Forelimb muscle (tissue), 1 donor: ENCODE measurements around the gene HLA-DPA1. TPM values are rescaled to one million over a fixed set of nuclear protein-coding genes. Genes with fewer than 3 reads are reported as not detected.

Experiments used
- DNase-seq: peaks from one replicate; pipeline ENCODE4 v3.0.0-alpha.2; 2013; ENCODE audit warnings: low read depth
- polyA plus RNA-seq: library from polyadenylated mRNA; unstranded; fragments of 120-200 nt; gene quantifications from one replicate; pipeline ENCODE4 v1.2.1, GENCODE V29; 2013; ENCODE audit not compliant: insufficient read length

Gene HLA-DPA1
- polyA plus RNA-seq, 1 donor = 15.1 TPM

- DNase-seq = no peak
These were observed 55.6 kb downstream of the HLA-DPA1 start for GRCh38 chr6:33017694-33018353.

GRCh38 chr6:33017018-33017417 lies 56.4 kb downstream of the HLA-DPA1 start:
- DNase-seq = no peak

GRCh38 chr6:33015798-33016197 lies 57.7 kb downstream of the HLA-DPA1 start:
- no peak for DNase-seq

GRCh38 chr6:33014841-33015634 lies 58.4 kb downstream of the HLA-DPA1 start:
- peak; percentile 67 for DNase-seq

Other genes with a start within 250 kb of the HLA-DPA1 start
- gene TAP2, start 234.9 kb downstream of the HLA-DPA1 start, polyA plus RNA-seq = 3.8 TPM
- gene PSMB8, start 229.6 kb downstream of the HLA-DPA1 start, polyA plus RNA-seq = 11.8 TPM
- gene TAP1, start 219.9 kb downstream of the HLA-DPA1 start, polyA plus RNA-seq = 9.6 TPM
- gene PSMB9, start 219.5 kb downstream of the HLA-DPA1 start, polyA plus RNA-seq = 4.1 TPM
- 4.8 TPM for gene HLA-DMB, start 132.6 kb downstream of the HLA-DPA1 start, polyA plus RNA-seq
- 12.6 TPM for gene HLA-DMA, start 120.6 kb downstream of the HLA-DPA1 start, polyA plus RNA-seq
- 150 TPM for gene BRD2, start 105.1 kb downstream of the HLA-DPA1 start, polyA plus RNA-seq
- gene HLA-DOA, start 64.1 kb downstream of the HLA-DPA1 start, polyA plus RNA-seq = 0.56 TPM
- gene HLA-DPB1, start 2.3 kb upstream of the HLA-DPA1 start, polyA plus RNA-seq = 9.5 TPM
- gene COL11A2, start 118.8 kb upstream of the HLA-DPA1 start, polyA plus RNA-seq = 41.7 TPM
- 40.7 TPM for gene RXRB, start 127.0 kb upstream of the HLA-DPA1 start, polyA plus RNA-seq
- 75.0 TPM for gene SLC39A7, start 127.2 kb upstream of the HLA-DPA1 start, polyA plus RNA-seq
- gene HSD17B8, start 131.0 kb upstream of the HLA-DPA1 start, polyA plus RNA-seq = 11.6 TPM
- 29.4 TPM for gene RING1, start 134.9 kb upstream of the HLA-DPA1 start, polyA plus RNA-seq
- 45.3 TPM for gene VPS52, start 198.2 kb upstream of the HLA-DPA1 start, polyA plus RNA-seq
- 4,951 TPM for gene RPS18, start 198.4 kb upstream of the HLA-DPA1 start, polyA plus RNA-seq
- gene B3GALT4, start 203.5 kb upstream of the HLA-DPA1 start, polyA plus RNA-seq = 1.6 TPM
- 52.7 TPM for gene WDR46, start 215.6 kb upstream of the HLA-DPA1 start, polyA plus RNA-seq
- 43.7 TPM for gene PFDN6, start 216.0 kb upstream of the HLA-DPA1 start, polyA plus RNA-seq
- gene RGL2, start 225.3 kb upstream of the HLA-DPA1 start, polyA plus RNA-seq = 54.4 TPM
- gene TAPBP, start 240.4 kb upstream of the HLA-DPA1 start, polyA plus RNA-seq = 20.3 TPM
- gene ZBTB22, start 244.1 kb upstream of the HLA-DPA1 start, polyA plus RNA-seq = 13.4 TPM
- 29.5 TPM for gene DAXX, start 249.3 kb upstream of the HLA-DPA1 start, polyA plus RNA-seq